Tibial nerve (tissue), 4 donors: Measurements from ENCODE around the gene AUH. TPM values are rescaled to one million over a fixed set of nuclear protein-coding genes. Genes with fewer than 3 reads are reported as not detected.

Experiments used
- DNase-seq, 2 donors: peaks; one replicate each; pipeline ENCODE4 v3.0.0-alpha.2; 2019; ENCODE audit warnings: low spot score in 2 of 2
- H3K27ac ChIP-seq, 4 donors: fragments of 200-600 bp; sonication (generic) in 3 of 4; one replicate each; pipeline ENCODE4 v1.5.1; 2017 to 2019; ENCODE audit warnings: mild to moderate bottlenecking in 1 of 4
- H3K27me3 ChIP-seq, 2 donors: fragments of 200-600 bp; sonication (generic) in 1 of 2; one replicate each; pipeline versions ENCODE4 v1.5.1 to v1.6.0; 2017 to 2019
- H3K36me3 ChIP-seq, 3 donors: fragments of 200-600 bp; sonication (generic); one replicate each; pipeline ENCODE4 v1.5.1; 2018 to 2019
- H3K4me1 ChIP-seq, 4 donors: fragments of 200-600 bp; sonication (generic) in 3 of 4; one replicate each; pipeline ENCODE4 v1.5.1; 2017 to 2019
- H3K4me3 ChIP-seq, 4 donors: fragments of 200-600 bp; sonication (generic) in 3 of 4; one replicate each; pipeline ENCODE4 v1.5.1; 2017 to 2019; ENCODE audit warnings: mild to moderate bottlenecking in 1 of 4, moderate library complexity in 1 of 4
- H3K9me3 ChIP-seq, 4 donors: fragments of 200-600 bp; sonication (generic) in 3 of 4; one replicate each; pipeline ENCODE4 v1.5.1; 2017 to 2019
- CTCF ChIP-seq, 5 experiments: fragments of 200-600 bp in 3 of 5; fragments of 450-650 bp in 2 of 5; sonication (generic) in 3 of 5; IDR thresholded peaks; one replicate each; pipeline ENCODE4 v1.5.1; 2016 to 2019; ENCODE audit warnings: antibody characterized with exemption in 5 of 5, mild to moderate bottlenecking in 3 of 5, moderate library complexity in 2 of 5
- EP300 ChIP-seq, 2 donors: sonication (generic); formaldehyde crosslinking; IDR thresholded peaks; one replicate each; pipeline ENCODE4 v1.6.1; 2017; ENCODE audit warnings: antibody characterized with exemption in 2 of 2, mild to moderate bottlenecking in 1 of 2
- POLR2A ChIP-seq, 2 donors: fragments of 450-650 bp; IDR thresholded peaks; one replicate each; pipeline ENCODE4 v1.6.1; 2017; ENCODE audit warnings: antibody characterized with exemption in 2 of 2, mild to moderate bottlenecking in 2 of 2, moderate library complexity in 2 of 2
- WGBS, 2 donors: methylation state at CpG; one replicate each; pipeline ENCODE4 v1.1.5; 2018; 5-methylcytosine and 5-hydroxymethylcytosine counted together
- total RNA-seq, 4 donors: library from RNA; depleted of rRNA; stranded (reverse); fragments of >200 nt; gene quantifications; one replicate each; pipeline ENCODE4 v1.1.0, GENCODE V29; 2016

The AUH gene
- total RNA-seq, 4 donors from 2014 or later: 40.5 to 70.1 (median 44.9) TPM

DNA sequence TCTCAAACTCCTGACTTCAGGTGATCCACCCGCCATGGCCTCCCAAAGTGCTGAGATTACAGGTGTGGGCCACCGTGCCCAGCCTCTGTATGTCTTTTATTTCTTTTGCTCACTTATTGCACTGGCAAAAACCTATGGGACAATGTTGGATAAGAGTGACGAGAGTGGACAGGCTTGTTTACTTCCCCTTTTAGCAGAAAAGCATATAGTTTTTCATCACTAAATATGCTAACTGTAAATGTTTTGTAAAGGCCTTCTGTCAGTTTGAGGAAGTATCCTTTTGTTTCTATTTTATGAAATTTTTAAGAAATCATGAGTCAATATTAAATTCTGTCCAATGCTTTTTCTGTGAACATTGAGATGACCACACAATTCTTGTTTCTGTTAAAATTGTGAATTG lies 103.3 kb downstream of the AUH start:
- WGBS, 2 donors: 90 to 94% methylated on average over 3 of the region's 3 CpGs
- DNase-seq: no peak
- no peak overlapping the region for H3K4me3 ChIP-seq
- H3K9me3 ChIP-seq: no peaks in the 10 kb centered on the region
- H3K4me1 ChIP-seq: no peaks in the 10 kb centered on the region
- H3K36me3 ChIP-seq: peaks cover 0 to 4% (median 0%) of the 10 kb centered on the region in 3 donors
- TF ChIP-seq POLR2A (IDR thresholded peaks at IDR 0.05): no peak
- TF ChIP-seq EP300 (IDR thresholded peaks at IDR 0.05): peak in 1 of 2 donors; percentile 55
- H3K27ac ChIP-seq: no peak overlapping the region
- H3K27me3 ChIP-seq: no peaks in the 10 kb centered on the region

- no peak overlapping the region for H3K4me3 ChIP-seq
- peaks cover 0 to 4% (median 0%) of the 10 kb centered on the region in 3 donors for H3K36me3 ChIP-seq
- no peak overlapping the region for H3K27ac ChIP-seq
- WGBS, 2 donors: 83 to 99% methylated on average over 3 of the region's 3 CpGs
- no peak for DNase-seq
- TF ChIP-seq EP300 (IDR thresholded peaks at IDR 0.05): no peak
- TF ChIP-seq CTCF (IDR thresholded peaks at IDR 0.05): no peak
- TF ChIP-seq POLR2A (IDR thresholded peaks at IDR 0.05): no peak
- no peaks in the 10 kb centered on the region for H3K4me1 ChIP-seq
- H3K27me3 ChIP-seq: no peaks in the 10 kb centered on the region
- H3K9me3 ChIP-seq: no peaks in the 10 kb centered on the region
Observed at GRCh38 chr9:91256235-91256634, 105.5 kb downstream of the AUH start.

- 64 to 72% methylated on average over 3 of the region's 3 CpGs for WGBS, 2 donors
- no peak for TF ChIP-seq EP300 (IDR thresholded peaks at IDR 0.05)
Observed at GRCh38 chr9:91255327-91255726, 106.4 kb downstream of the AUH start.

GRCh38 chr9:91253488-91253887 lies 108.2 kb downstream of the AUH start:
- DNase-seq: no peak
- H3K9me3 ChIP-seq: no peaks in the 10 kb centered on the region
- H3K4me1 ChIP-seq: no peaks in the 10 kb centered on the region
- no peak for TF ChIP-seq POLR2A (IDR thresholded peaks at IDR 0.05)
- no peak for TF ChIP-seq EP300 (IDR thresholded peaks at IDR 0.05)
- no peak for TF ChIP-seq CTCF (IDR thresholded peaks at IDR 0.05)
- H3K36me3 ChIP-seq: peaks cover 0 to 4% (median 0%) of the 10 kb centered on the region in 3 donors
- no peaks in the 10 kb centered on the region for H3K27me3 ChIP-seq
- H3K27ac ChIP-seq: no peak overlapping the region
- H3K4me3 ChIP-seq: no peak overlapping the region
- 61 to 90% methylated on average over 1 of the region's 1 CpG for WGBS, 2 donors

More at GRCh38 chr9:91255327-91255726, 106.4 kb downstream of the AUH start:
- H3K4me3 ChIP-seq: no peak overlapping the region
- H3K4me1 ChIP-seq: no peaks in the 10 kb centered on the region
- H3K9me3 ChIP-seq: no peaks in the 10 kb centered on the region
- no peaks in the 10 kb centered on the region for H3K27me3 ChIP-seq
- peaks cover 0 to 4% (median 0%) of the 10 kb centered on the region in 3 donors for H3K36me3 ChIP-seq
- no peak overlapping the region for H3K27ac ChIP-seq
- DNase-seq: no peak

DNA sequence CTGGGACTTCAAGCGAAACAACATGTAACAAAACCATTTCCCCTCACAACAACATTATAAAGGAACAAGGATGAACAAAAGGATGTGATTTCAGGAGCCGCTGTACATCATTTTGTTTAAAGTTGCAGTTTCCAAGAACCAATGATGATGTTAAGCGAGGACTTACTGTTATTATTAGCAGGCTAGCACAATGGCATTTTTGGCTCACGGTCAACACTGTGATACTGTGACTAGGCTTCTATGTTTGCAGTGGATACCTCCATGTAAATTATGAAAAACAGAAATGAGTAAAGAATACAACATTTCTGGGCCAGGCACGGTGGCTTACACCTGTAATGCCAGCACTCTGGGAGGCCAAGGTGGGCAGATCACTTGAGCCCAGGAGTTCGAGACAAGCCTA lies 113.0 kb downstream of the AUH start:
- no peak overlapping the region for H3K4me3 ChIP-seq
- peaks cover 0 to 13% (median 10%) of the 10 kb centered on the region in 4 donors for H3K4me1 ChIP-seq
- no peak overlapping the region for H3K27ac ChIP-seq
- 80 to 85% methylated on average over 6 of the region's 6 CpGs for WGBS, 2 donors
- no peaks in the 10 kb centered on the region for H3K9me3 ChIP-seq
- TF ChIP-seq EP300 (IDR thresholded peaks at IDR 0.05) (no peak), POLR2A (IDR thresholded peaks at IDR 0.05) (no peak), CTCF (IDR thresholded peaks at IDR 0.05) (no peak)
- no peaks in the 10 kb centered on the region for H3K36me3 ChIP-seq
- no peak for DNase-seq
- no peaks in the 10 kb centered on the region for H3K27me3 ChIP-seq

GRCh38 chr9:91247278-91247677 lies 114.4 kb downstream of the AUH start:
- Histone ChIP-seq H3K9me3 (no peaks in the 10 kb centered on the region), H3K36me3 (no peaks in the 10 kb centered on the region), H3K4me3 (no peak overlapping the region), H3K4me1 (peaks cover 0 to 13% (median 10%) of the 10 kb centered on the region in 4 donors), H3K27ac (peak overlapping the region in 2 of 4 donors; percentile 32 to 45), H3K27me3 (no peaks in the 10 kb centered on the region)
- no peak for DNase-seq
- no peak for TF ChIP-seq CTCF (IDR thresholded peaks at IDR 0.05)
- no peak for TF ChIP-seq EP300 (IDR thresholded peaks at IDR 0.05)
- WGBS, 2 donors: 66 to 73% methylated on average over 2 of the region's 2 CpGs
